Transverse colon (tissue), 4 donors: ENCODE measurements around the gene SHISA9. TPM values are rescaled to one million over a fixed set of nuclear protein-coding genes. Genes with fewer than 3 reads are reported as not detected.

Experiments used
- DNase-seq: peaks from one replicate; pipeline ENCODE4 v3.0.0-alpha.2; 2019
- H3K27ac ChIP-seq, 4 donors: fragments of 200-600 bp; sonication (generic); 2 replicates each; pipeline ENCODE4 v1.5.1; 2016 to 2018; ENCODE audit warnings: inconsistent platforms in 4 of 4
- H3K27me3 ChIP-seq: fragments of 200-600 bp; sonication (generic); 2 replicates; pipeline ENCODE4 v1.5.1; 2017; ENCODE audit warnings: inconsistent platforms
- H3K36me3 ChIP-seq, 4 donors: fragments of 200-600 bp; sonication (generic); 2 replicates each; pipeline ENCODE4 v1.5.1; 2017 to 2019; ENCODE audit warnings: inconsistent platforms in 4 of 4
- H3K4me1 ChIP-seq, 4 donors: fragments of 200-600 bp; sonication (generic); 2 replicates each; pipeline ENCODE4 v1.5.1; 2017 to 2020; ENCODE audit warnings: inconsistent platforms in 4 of 4
- H3K4me3 ChIP-seq, 4 donors: fragments of 200-600 bp; sonication (generic); 1 replicate in 1 of 4; 2 replicates in 3 of 4; pipeline versions ENCODE4 v1.5.1 to v1.6.1; 2017 to 2019; ENCODE audit warnings: inconsistent platforms in 4 of 4
- H3K9me3 ChIP-seq, 2 donors: fragments of 200-600 bp; sonication (generic); 2 replicates each; pipeline ENCODE4 v1.5.1; 2017 to 2019; ENCODE audit warnings: inconsistent platforms in 2 of 2
- CTCF ChIP-seq, 5 experiments: fragments of 200-600 bp in 3 of 5; fragments of 450-650 bp in 2 of 5; sonication (generic) in 3 of 5; IDR thresholded peaks; 1 replicate in 2 of 5; 2 replicates in 3 of 5; pipeline ENCODE4 v1.5.1; 2016 to 2017; ENCODE audit warnings: antibody characterized with exemption in 5 of 5, inconsistent platforms in 3 of 5, mild to moderate bottlenecking in 2 of 5, moderate library complexity in 1 of 5
- EP300 ChIP-seq: sonication (generic); formaldehyde crosslinking; IDR thresholded peaks from one replicate; pipeline ENCODE4 v1.6.1; 2017; ENCODE audit warnings: antibody characterized with exemption, low read depth
- POLR2A ChIP-seq: fragments of 450-650 bp; IDR thresholded peaks from one replicate; pipeline ENCODE4 v1.6.1; 2016; ENCODE audit warnings: antibody characterized with exemption, mild to moderate bottlenecking, moderate library complexity
- POLR2AphosphoS5 ChIP-seq, 3 donors: sonication (generic); formaldehyde crosslinking; IDR thresholded peaks; one replicate each; pipeline ENCODE4 v1.6.1; 2016; ENCODE audit warnings: antibody characterized with exemption in 3 of 3
- WGBS, 2 donors: methylation state at CpG; one replicate each; pipeline ENCODE4 v1.1.5; 2018; ENCODE audit warnings: low coverage in 1 of 2; 5-methylcytosine and 5-hydroxymethylcytosine counted together
- in situ Hi-C, 4 donors: fragments of 200-750 bp; cut with MboI; loops; one replicate each; pipeline versions ENCODE4 v1.15.0 to v1.15.1; 2017; ENCODE audit warnings: low sequenced_read_pairs in 3 of 4, low pct_ligation_motif_present in 1 of 4, low pct_unique_long_range_greater_than_20kb in 1 of 4
- intact Hi-C: fragments of 100-400 bp; cut with DNase I; formaldehyde crosslinking; loops from one replicate; pipeline ENCODE4 v1.15.1; 2023; ENCODE audit warnings: low total_unique reads
- total RNA-seq, 4 donors: library from RNA; depleted of rRNA; stranded (reverse); fragments of >200 nt; gene quantifications; one replicate each; pipeline ENCODE4 v1.1.0, GENCODE V29; 2016

Gene SHISA9
- total RNA-seq, 4 donors from 2014 or later = 1.3 to 37.6 (median 2.1) TPM

- no peak for DNase-seq
- WGBS, 2 donors = 8 to 12% methylated on average over 5 to 28 of the region's 34 CpGs
- peaks cover 0 to 17% (median 5%) of the 10 kb centered on the region in 4 donors for H3K4me1 ChIP-seq
These were observed 198 bp upstream of the SHISA9 start for GRCh38 chr16:12901204-12901596.

GRCh38 chr16:12902511-12903372 lies 1.3 kb downstream of the SHISA9 start:
- TF ChIP-seq EP300 = no peak
- TF ChIP-seq CTCF (IDR thresholded peaks at IDR 0.05) = no peak
- no peak for TF ChIP-seq POLR2AphosphoS5 (IDR thresholded peaks at IDR 0.05)
- TF ChIP-seq POLR2A = no peak
- intact Hi-C loops (no loop called here), in situ Hi-C loops (no loop called here)
- Histone ChIP-seq H3K36me3 (no peaks in the 10 kb centered on the region), H3K9me3 (no peaks in the 10 kb centered on the region), H3K27me3 (peaks cover 84% of the 10 kb centered on the region), H3K27ac (no peak overlapping the region), H3K4me3 (peak overlapping the region in 3 of 4 donors; percentile 12 to 44 (median 25)), H3K4me1 (peaks cover 0 to 17% (median 5%) of the 10 kb centered on the region in 4 donors)
- DNase-seq = no peak
- WGBS, 2 donors = 19% methylated on average over 53 of the region's 55 CpGs; no CpG with 5 or more reads in 1 of the 2 donors

More at GRCh38 chr16:12901204-12901596, 198 bp upstream of the SHISA9 start:
- H3K9me3 ChIP-seq = no peaks in the 10 kb centered on the region
- peak overlapping the region in 2 of 4 donors; percentile 25 to 44 for H3K4me3 ChIP-seq
- no peak overlapping the region for H3K27ac ChIP-seq
- peaks cover 85% of the 10 kb centered on the region for H3K27me3 ChIP-seq
- no peaks in the 10 kb centered on the region for H3K36me3 ChIP-seq
- intact Hi-C loops = no loop called here
- TF ChIP-seq CTCF (IDR thresholded peaks at IDR 0.05) (no peak), EP300 (no peak), POLR2AphosphoS5 (IDR thresholded peaks at IDR 0.05) (no peak), POLR2A (no peak)
- in situ Hi-C loops = no loop called here

GRCh38 chr16:12903407-12904328 lies 2.3 kb downstream of the SHISA9 start:
- in situ Hi-C loops (no loop called here), intact Hi-C loops (no loop called here)
- Histone ChIP-seq H3K27me3 (peaks cover 77% of the 10 kb centered on the region), H3K9me3 (no peaks in the 10 kb centered on the region), H3K4me1 (peaks cover 0 to 17% (median 5%) of the 10 kb centered on the region in 4 donors), H3K4me3 (peak overlapping the region in 3 of 4 donors; percentile 12 to 44 (median 25)), H3K27ac (no peak overlapping the region), H3K36me3 (no peaks in the 10 kb centered on the region)
- no peak for DNase-seq
- TF ChIP-seq EP300 (no peak), CTCF (IDR thresholded peaks at IDR 0.05) (no peak), POLR2A (no peak), POLR2AphosphoS5 (IDR thresholded peaks at IDR 0.05) (no peak)
- WGBS, 2 donors = 2 to 16% methylated on average over 9 to 38 of the region's 38 CpGs

GRCh38 chr16:12904329-12904671 lies 2.9 kb downstream of the SHISA9 start:
- 20% methylated on average over 4 to 7 of the region's 7 CpGs for WGBS, 2 donors
- no peak overlapping the region for H3K27ac ChIP-seq
- no peaks in the 10 kb centered on the region for H3K36me3 ChIP-seq
- peaks cover 0 to 17% (median 5%) of the 10 kb centered on the region in 4 donors for H3K4me1 ChIP-seq
- peaks cover 72% of the 10 kb centered on the region for H3K27me3 ChIP-seq
- TF ChIP-seq EP300 = no peak
- TF ChIP-seq POLR2A = no peak
- no peak for TF ChIP-seq CTCF (IDR thresholded peaks at IDR 0.05)
- TF ChIP-seq POLR2AphosphoS5 (IDR thresholded peaks at IDR 0.05) = no peak
- in situ Hi-C loops = no loop called here
- intact Hi-C loops = no loop called here
- H3K9me3 ChIP-seq = no peaks in the 10 kb centered on the region
- no peak for DNase-seq
- no peak overlapping the region for H3K4me3 ChIP-seq
